Osteoblast (primary cell): Measurements from ENCODE around the gene NBPF20. TPM values are rescaled to one million over a fixed set of nuclear protein-coding genes. Genes with fewer than 3 reads are reported as not detected.
"Not testable (repeated sequence)": the region's sequence is repeated elsewhere in the genome, so short reads cannot be mapped to it uniquely, and the experiment has no call there.

Experiments
- DNase-seq: peaks from one replicate; pipeline ENCODE4 v3.0.0; 2011; ENCODE audit warnings: low spot score, mixed read lengths; ENCODE audit not compliant: insufficient read length; ENCODE audit errors: missing footprints
- H2AFZ ChIP-seq: 2 replicates; pipeline ENCODE4 v1.6.0; 2011; ENCODE audit warnings: mild to moderate bottlenecking, low read length
- H3K27ac ChIP-seq: 2 replicates; pipeline ENCODE4 v1.5.1; 2011; ENCODE audit warnings: mild to moderate bottlenecking, low read depth, low read length, moderate library complexity
- H3K27me3 ChIP-seq: 2 replicates; pipeline ENCODE4 v1.6.0; 2012; ENCODE audit warnings: mild to moderate bottlenecking, control low read depth, inconsistent platforms, low read length, moderate library complexity; ENCODE audit not compliant: insufficient read depth
- H3K36me3 ChIP-seq: 2 replicates; pipeline ENCODE4 v1.5.1; 2011; ENCODE audit warnings: mild to moderate bottlenecking, low read length, control low read depth, moderate library complexity; ENCODE audit not compliant: insufficient read depth
- H3K4me1 ChIP-seq: 2 replicates; pipeline ENCODE4 v1.5.1; 2011; ENCODE audit warnings: mild to moderate bottlenecking, low read length, control low read depth, moderate library complexity; ENCODE audit not compliant: insufficient read depth
- H3K4me2 ChIP-seq: 2 replicates; pipeline ENCODE4 v1.6.0; 2011; ENCODE audit warnings: mild to moderate bottlenecking, low read length; ENCODE audit not compliant: insufficient read depth
- H3K4me3 ChIP-seq: fragments of 200-600 bp; sonication (generic); 3 replicates; pipeline ENCODE4 v1.5.1; 2012; ENCODE audit warnings: mild to moderate bottlenecking, low read length, inconsistent platforms; ENCODE audit not compliant: insufficient read depth
- H3K79me2 ChIP-seq: 2 replicates; pipeline ENCODE4 v1.6.0; 2012; ENCODE audit warnings: mild to moderate bottlenecking, low read length, control low read depth, inconsistent platforms; ENCODE audit not compliant: insufficient read depth
- H3K9me3 ChIP-seq: 2 replicates; pipeline ENCODE4 v1.5.1; 2011; ENCODE audit warnings: low read depth, low read length, control low read depth
- H4K20me1 ChIP-seq: 2 replicates; pipeline ENCODE4 v1.6.0; 2012; ENCODE audit warnings: mild to moderate bottlenecking, low read length, control low read depth; ENCODE audit not compliant: insufficient read depth
- CTCF ChIP-seq: IDR thresholded peaks from 2 replicates; pipeline ENCODE4 v1.5.1; 2011; ENCODE audit warnings: mild to moderate bottlenecking, low read depth, low read length, moderate library complexity; ENCODE audit errors: extremely low read depth
- total RNA-seq: library from RNA; depleted of rRNA; stranded (reverse); fragments of >200 nt; gene quantifications from 2 replicates; pipeline ENCODE4 v1.2.3, GENCODE V29; 2012

NBPF20 gene
- 1.4 and 2.4 TPM in 2 replicates for total RNA-seq

DNA sequence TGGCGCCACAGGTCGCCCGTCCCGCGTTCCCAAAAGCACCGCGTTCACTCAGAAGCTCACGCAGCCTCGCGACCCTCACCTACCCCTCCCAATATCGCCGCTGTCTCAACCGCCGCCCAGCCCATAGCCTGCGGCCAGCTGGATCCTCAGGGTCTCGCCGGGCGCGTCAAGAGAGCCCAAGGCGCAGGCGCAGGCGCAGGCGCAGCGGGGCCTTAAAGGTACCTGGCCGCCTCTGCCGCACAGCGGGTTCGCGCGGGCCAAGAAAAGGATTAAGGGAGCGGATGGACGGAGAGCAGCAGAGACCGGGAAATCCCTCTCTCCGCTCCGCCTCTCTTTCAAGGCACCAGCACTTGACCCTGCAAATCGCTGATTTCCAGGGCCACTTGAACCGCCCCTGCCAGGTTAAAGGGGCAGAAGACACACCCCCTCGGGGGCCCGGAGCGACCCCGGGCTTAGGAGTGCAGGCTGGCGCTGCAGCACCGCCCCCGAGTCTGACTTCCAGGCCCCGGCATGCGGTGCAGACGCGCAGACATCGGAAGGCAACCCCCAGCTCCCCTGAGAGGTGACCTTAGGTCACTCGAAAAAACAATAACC, at the start of gene NBPF20:
NBPF20 (minus strand) TSS at position 168 of the 594 bp plus-strand sequence. CDS start 20,331 bp downstream, outside the sequence.
- H3K4me1 ChIP-seq: peaks cover 4% of the 10 kb centered on the region
- TF ChIP-seq CTCF: no peak
- peaks cover 5% of the 10 kb centered on the region for H3K79me2 ChIP-seq
- no peaks in the 10 kb centered on the region for H3K9me3 ChIP-seq
- H3K36me3 ChIP-seq: no peaks in the 10 kb centered on the region
- DNase-seq: peak; percentile 94
- peak within 1 kb of the TSS; percentile 81 for H3K4me2 ChIP-seq
- peak within 1 kb of the TSS; percentile 81 for H3K4me3 ChIP-seq
- H3K27me3 ChIP-seq: peaks cover 29% of the 10 kb centered on the region
- no peak within 1 kb of the TSS for H3K27ac ChIP-seq
- H4K20me1 ChIP-seq: no peaks in the 10 kb centered on the region
- H2AFZ ChIP-seq: peak within 1 kb of the TSS; percentile 95

DNA sequence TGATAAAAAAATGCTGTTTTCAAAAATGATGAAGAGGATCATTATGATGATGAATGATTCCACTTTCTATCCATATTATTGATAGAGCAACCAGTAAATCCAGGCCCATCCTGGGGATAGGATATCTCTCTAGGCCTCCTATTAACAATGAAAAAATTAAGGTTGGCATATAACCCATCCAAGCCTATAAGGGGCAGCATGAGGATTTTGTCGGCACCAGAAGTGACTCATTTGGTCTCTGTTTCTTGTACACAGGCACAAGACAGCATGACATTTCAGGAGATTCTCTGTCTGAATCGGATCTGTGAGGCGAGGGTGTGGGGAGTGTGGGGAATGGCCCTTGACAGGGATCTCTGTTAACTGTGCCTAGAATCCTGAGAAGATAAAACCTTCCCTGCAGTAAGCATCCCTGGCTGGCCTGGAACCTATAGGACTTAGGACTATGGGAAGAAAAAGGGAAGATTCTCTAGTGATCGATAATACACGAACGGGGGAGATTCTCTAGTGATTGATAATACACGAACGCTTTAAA, 49.5 kb upstream of the NBPF20 start:
- not testable (repeated sequence) for H3K9me3 ChIP-seq, H2AFZ ChIP-seq, H3K4me2 ChIP-seq, H3K4me1 ChIP-seq, H3K4me3 ChIP-seq, H3K36me3 ChIP-seq, H3K27me3 ChIP-seq, H4K20me1 ChIP-seq, DNase-seq, H3K79me2 ChIP-seq, H3K27ac ChIP-seq

GRCh38 chr1:145472731-145473130, 47.3 kb upstream of the NBPF20 start:
- not testable (repeated sequence) for H2AFZ ChIP-seq, H3K27me3 ChIP-seq

DNA sequence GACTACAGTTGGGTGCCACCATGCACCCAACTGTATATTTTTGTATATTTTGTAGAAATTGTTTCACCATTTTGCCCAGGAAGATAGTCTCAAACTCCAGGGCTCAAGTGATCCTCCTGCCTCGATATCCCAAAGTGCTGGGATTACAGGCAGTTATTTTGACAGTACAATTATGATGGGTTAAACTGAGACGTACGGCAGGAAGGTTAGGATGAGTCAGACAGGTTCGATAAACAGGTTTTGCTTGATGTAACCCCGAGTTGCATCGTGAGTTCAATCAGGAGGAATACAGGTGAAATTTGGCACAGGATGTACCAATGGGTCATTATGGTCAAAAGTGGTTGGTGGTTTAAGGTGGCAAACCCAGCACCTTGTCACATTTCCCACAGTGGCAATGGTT, 46.0 kb upstream of the NBPF20 start:
- not testable (repeated sequence) for H3K27ac ChIP-seq, H3K36me3 ChIP-seq, H3K4me2 ChIP-seq, H3K4me1 ChIP-seq, H4K20me1 ChIP-seq, H3K9me3 ChIP-seq, DNase-seq, H3K27me3 ChIP-seq, H3K4me3 ChIP-seq, H3K79me2 ChIP-seq, H2AFZ ChIP-seq

More at GRCh38 chr1:145472731-145473130, 47.3 kb upstream of the NBPF20 start:
- H3K36me3 ChIP-seq, H3K27ac ChIP-seq, H3K4me2 ChIP-seq, H3K79me2 ChIP-seq, H3K4me3 ChIP-seq, DNase-seq, H3K4me1 ChIP-seq, H4K20me1 ChIP-seq, H3K9me3 ChIP-seq: not testable (repeated sequence)

DNA sequence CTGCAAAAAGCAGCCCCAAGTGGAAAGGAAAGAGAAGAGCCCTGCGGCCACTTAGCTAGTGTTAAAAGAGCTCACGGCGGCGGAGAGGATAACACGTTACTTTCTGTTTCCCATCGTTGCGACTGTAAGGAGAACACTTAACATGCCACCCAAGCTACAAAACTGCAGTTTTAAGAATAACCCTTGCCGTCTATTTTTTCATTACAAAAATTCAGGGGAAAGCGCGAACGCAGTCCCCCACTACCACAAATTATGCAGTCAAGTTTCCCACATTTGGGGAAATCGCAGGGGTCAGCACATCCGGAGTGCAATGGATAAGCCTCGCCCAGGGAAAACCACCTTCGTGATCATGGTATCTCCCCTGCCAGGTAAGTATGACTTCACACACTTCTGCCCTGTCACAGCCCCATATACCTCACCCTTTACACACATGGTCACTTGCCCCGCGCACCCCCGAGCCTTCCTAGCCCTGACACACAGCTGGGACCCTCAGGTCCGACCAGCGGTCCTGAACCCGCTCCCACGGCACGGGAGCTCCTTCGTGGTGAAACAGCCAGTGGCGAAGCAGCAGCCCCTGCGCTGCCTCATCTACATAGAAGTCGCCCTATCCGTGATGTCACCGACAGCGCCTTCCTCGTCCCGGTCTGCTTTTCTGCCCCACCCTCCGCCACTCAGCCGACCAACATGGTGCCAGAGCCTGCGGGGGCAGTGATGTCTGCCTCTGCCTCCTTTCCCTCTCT, 40.2 kb upstream of the NBPF20 start:
- H4K20me1 ChIP-seq, H3K27me3 ChIP-seq, H3K9me3 ChIP-seq, H3K4me1 ChIP-seq, H3K79me2 ChIP-seq, H3K36me3 ChIP-seq: not testable (repeated sequence)
- Histone ChIP-seq H2AFZ (peak overlapping the region; percentile 56), H3K27ac (peak overlapping the region; percentile 83), H3K4me3 (peak overlapping the region; percentile 62), H3K4me2 (peak overlapping the region; percentile 72)
- peak; percentile 44 for DNase-seq

DNA sequence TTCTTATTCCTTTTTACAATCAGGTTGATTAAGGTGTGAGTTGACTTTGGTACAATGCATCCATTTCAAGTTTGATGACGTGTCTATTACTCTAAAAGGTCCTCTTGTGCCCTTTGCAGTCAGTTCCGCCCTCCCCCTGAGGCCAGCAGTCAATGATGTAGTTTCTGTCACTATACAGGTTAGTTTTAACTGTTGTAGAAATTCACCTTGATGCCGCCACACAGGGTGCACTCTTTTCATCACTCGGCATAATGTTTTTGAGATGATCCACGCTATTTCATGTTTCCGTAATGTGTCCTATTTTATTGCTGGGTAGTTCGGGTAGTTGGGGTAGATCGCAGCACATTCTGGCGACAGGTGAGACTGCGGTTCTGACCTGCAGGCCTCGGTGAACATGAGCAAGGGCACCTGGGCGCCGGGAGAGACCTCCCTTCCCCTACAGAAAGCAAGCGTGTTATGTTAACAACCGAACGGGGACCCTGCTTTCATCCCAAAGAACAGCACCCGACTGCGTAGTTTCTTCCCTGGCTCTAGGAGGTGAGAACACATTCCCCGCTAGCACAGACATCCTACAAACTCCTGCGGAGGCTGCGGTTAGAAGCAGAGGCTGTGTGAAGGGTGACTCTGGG, 39.4 kb upstream of the NBPF20 start:
- not testable (repeated sequence) for H2AFZ ChIP-seq, DNase-seq, H3K4me1 ChIP-seq, H3K79me2 ChIP-seq, H3K36me3 ChIP-seq, H3K27ac ChIP-seq, H3K4me3 ChIP-seq, H4K20me1 ChIP-seq, H3K9me3 ChIP-seq, H3K27me3 ChIP-seq
- peak overlapping the region; percentile 72 for H3K4me2 ChIP-seq

GRCh38 chr1:145464017-145464416, 38.6 kb upstream of the NBPF20 start:
- not testable (repeated sequence) for DNase-seq, H4K20me1 ChIP-seq, H3K4me3 ChIP-seq, H3K4me1 ChIP-seq, H2AFZ ChIP-seq, H3K79me2 ChIP-seq, H3K27ac ChIP-seq, H3K27me3 ChIP-seq, H3K4me2 ChIP-seq, H3K9me3 ChIP-seq, H3K36me3 ChIP-seq

DNA sequence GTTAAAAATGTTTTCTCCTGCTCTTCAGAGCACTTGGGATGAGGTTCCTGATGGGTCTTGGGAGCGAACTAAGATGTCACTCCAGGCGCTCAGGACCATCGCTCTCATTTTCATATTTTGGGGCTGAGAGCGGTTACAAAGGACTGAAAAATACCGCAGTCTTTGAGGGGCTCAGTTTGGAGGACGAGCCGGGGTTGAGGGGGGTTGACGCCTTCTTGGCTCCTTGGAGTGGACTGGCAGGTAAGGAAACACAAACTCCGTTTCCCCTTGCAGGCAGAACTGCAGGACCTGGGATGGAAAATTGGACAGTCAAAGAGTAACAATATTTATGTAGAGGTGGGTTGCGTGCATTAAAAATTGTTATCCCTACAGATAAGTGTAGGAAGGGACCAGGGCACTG, 35.3 kb upstream of the NBPF20 start:
- H2AFZ ChIP-seq, H4K20me1 ChIP-seq, H3K4me1 ChIP-seq, H3K27me3 ChIP-seq, H3K79me2 ChIP-seq, H3K9me3 ChIP-seq, H3K27ac ChIP-seq, H3K36me3 ChIP-seq, H3K4me2 ChIP-seq, DNase-seq, H3K4me3 ChIP-seq: not testable (repeated sequence)
